SK-N-SH (cell line): ENCODE data around the gene SHB.

Experiments used
- EP300 ChIP-seq, 2 experiments: IDR thresholded peaks; 2 replicates each; pipeline versions ENCODE4 v1.4.0 to v1.6.1; 2012; ENCODE audit warnings: borderline replicate concordance in 1 of 2, low read depth in 1 of 2, low read length in 1 of 2
- POLR2AphosphoS5 ChIP-seq: IDR thresholded peaks from 2 replicates; pipeline ENCODE4 v1.6.1; 2012; ENCODE audit warnings: low read depth, low read length
- RCOR1 ChIP-seq: fragments of 150-350 bp; IDR thresholded peaks from 2 replicates; pipeline ENCODE4 v1.6.1; 2017; ENCODE audit warnings: antibody characterized with exemption, low read length
- RFX5 ChIP-seq: IDR thresholded peaks from 2 replicates; pipeline ENCODE4 v1.6.1; 2012; ENCODE audit warnings: mild to moderate bottlenecking, improper control_type of control experiment, low read length
- SMC3 ChIP-seq: IDR thresholded peaks from 2 replicates; pipeline ENCODE4 v1.6.1; 2012; ENCODE audit warnings: low read depth, low read length, improper control_type of control experiment
- TAF1 ChIP-seq: IDR thresholded peaks from 2 replicates; pipeline ENCODE4 v1.6.1; 2012; ENCODE audit warnings: low read depth, mild to moderate bottlenecking, low read length, moderate library complexity, borderline replicate concordance
- TF ChIP-seq, protein P1 (sequence below): fragments of 150-350 bp; IDR thresholded peaks from 2 replicates; pipeline ENCODE4 v1.6.1; 2017; ENCODE audit warnings: antibody characterized with exemption, low read length, low read depth, borderline replicate concordance
- TF ChIP-seq, protein P2 (sequence below): fragments of 200-600 bp; sonication (generic); IDR thresholded peaks from 2 replicates; pipeline ENCODE4 v1.6.1; 2017; ENCODE audit warnings: antibody characterized with exemption, mild to moderate bottlenecking, moderate library complexity
- TF ChIP-seq, protein P3 (sequence below): IDR thresholded peaks from 2 replicates; pipeline ENCODE4 v1.4.0; 2012; ENCODE audit warnings: low read depth

DNA sequence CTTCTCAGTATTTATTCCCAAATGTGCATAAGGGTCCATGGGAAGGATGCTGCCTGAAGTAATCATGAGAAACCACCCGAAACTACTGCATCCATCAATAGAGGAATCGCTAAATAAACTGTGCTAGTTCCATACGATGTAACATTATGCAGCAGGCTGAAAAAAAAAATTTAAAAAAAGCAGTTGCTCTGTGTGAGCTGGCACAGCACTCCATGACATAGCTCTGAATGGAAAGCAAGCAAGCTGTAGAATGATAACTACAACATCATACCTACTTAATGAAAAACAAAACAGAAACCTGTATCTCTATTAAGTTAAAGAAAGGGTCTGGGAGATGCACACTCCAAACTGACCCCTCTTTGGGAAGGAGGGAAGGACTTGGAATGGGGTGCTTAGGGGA is 49.3 kb downstream of the SHB start:
- TF ChIP-seq RCOR1 (no peak), POLR2AphosphoS5 (no peak), SMC3 (no peak), EP300 (IDR thresholded peaks at IDR 0.05; ENCODE audit: borderline replicate concordance in 1 of 2, low read depth in 1 of 2, low read length in 1 of 2) (no peak), TAF1 (no peak), RFX5 (no peak)
- TF ChIP-seq, protein P1, sequence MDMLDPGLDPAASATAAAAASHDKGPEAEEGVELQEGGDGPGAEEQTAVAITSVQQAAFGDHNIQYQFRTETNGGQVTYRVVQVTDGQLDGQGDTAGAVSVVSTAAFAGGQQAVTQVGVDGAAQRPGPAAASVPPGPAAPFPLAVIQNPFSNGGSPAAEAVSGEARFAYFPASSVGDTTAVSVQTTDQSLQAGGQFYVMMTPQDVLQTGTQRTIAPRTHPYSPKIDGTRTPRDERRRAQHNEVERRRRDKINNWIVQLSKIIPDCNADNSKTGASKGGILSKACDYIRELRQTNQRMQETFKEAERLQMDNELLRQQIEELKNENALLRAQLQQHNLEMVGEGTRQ: no peak
- TF ChIP-seq, protein P2, sequence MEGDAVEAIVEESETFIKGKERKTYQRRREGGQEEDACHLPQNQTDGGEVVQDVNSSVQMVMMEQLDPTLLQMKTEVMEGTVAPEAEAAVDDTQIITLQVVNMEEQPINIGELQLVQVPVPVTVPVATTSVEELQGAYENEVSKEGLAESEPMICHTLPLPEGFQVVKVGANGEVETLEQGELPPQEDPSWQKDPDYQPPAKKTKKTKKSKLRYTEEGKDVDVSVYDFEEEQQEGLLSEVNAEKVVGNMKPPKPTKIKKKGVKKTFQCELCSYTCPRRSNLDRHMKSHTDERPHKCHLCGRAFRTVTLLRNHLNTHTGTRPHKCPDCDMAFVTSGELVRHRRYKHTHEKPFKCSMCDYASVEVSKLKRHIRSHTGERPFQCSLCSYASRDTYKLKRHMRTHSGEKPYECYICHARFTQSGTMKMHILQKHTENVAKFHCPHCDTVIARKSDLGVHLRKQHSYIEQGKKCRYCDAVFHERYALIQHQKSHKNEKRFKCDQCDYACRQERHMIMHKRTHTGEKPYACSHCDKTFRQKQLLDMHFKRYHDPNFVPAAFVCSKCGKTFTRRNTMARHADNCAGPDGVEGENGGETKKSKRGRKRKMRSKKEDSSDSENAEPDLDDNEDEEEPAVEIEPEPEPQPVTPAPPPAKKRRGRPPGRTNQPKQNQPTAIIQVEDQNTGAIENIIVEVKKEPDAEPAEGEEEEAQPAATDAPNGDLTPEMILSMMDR: no peak
- TF ChIP-seq, protein P3, sequence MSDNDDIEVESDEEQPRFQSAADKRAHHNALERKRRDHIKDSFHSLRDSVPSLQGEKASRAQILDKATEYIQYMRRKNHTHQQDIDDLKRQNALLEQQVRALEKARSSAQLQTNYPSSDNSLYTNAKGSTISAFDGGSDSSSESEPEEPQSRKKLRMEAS: no peak
